ENCODE measurements around the gene SYTL3.

Gene SYTL3

DNA sequence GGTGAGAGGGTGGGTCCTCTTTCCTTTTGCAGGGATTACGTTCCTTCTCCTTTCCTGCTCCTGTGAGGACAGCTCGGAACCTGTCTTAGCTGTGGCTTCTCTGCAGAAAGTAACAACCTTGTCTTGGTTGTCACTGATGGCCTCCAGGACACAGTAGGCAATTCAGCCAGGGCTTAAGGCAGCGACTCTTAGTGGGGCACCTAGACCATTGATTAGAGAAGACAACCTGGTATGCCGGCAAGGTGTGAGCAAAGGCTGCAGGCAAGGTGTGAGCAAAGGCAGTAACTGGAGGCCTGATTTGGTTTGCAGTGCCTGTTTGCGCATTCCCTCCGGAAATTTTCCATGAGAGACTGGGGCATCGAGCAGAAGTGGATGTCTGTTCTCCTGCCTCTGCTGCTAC, 42.9 kb upstream of the SYTL3 start:
- DNase-seq: no peak
- Histone ChIP-seq H3K4me3 (ENCODE audit: low read depth, low read length) (no peak overlapping the region), H3K36me3 (replicated peaks) (peaks cover 52% of the 10 kb centered on the region), H3K27me3 (replicated peaks) (no peaks in the 10 kb centered on the region), H3K27ac (no peak overlapping the region)
- TF ChIP-seq, protein P1, sequence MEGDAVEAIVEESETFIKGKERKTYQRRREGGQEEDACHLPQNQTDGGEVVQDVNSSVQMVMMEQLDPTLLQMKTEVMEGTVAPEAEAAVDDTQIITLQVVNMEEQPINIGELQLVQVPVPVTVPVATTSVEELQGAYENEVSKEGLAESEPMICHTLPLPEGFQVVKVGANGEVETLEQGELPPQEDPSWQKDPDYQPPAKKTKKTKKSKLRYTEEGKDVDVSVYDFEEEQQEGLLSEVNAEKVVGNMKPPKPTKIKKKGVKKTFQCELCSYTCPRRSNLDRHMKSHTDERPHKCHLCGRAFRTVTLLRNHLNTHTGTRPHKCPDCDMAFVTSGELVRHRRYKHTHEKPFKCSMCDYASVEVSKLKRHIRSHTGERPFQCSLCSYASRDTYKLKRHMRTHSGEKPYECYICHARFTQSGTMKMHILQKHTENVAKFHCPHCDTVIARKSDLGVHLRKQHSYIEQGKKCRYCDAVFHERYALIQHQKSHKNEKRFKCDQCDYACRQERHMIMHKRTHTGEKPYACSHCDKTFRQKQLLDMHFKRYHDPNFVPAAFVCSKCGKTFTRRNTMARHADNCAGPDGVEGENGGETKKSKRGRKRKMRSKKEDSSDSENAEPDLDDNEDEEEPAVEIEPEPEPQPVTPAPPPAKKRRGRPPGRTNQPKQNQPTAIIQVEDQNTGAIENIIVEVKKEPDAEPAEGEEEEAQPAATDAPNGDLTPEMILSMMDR (IDR thresholded peaks at IDR 0.05; ENCODE audit: low read depth, low read length, missing control alignments): no peak
- in situ Hi-C loops (cut with HindIII; ENCODE audit: low pct_ligation_motif_present, low sequenced_read_pairs): no loop called here

DNA sequence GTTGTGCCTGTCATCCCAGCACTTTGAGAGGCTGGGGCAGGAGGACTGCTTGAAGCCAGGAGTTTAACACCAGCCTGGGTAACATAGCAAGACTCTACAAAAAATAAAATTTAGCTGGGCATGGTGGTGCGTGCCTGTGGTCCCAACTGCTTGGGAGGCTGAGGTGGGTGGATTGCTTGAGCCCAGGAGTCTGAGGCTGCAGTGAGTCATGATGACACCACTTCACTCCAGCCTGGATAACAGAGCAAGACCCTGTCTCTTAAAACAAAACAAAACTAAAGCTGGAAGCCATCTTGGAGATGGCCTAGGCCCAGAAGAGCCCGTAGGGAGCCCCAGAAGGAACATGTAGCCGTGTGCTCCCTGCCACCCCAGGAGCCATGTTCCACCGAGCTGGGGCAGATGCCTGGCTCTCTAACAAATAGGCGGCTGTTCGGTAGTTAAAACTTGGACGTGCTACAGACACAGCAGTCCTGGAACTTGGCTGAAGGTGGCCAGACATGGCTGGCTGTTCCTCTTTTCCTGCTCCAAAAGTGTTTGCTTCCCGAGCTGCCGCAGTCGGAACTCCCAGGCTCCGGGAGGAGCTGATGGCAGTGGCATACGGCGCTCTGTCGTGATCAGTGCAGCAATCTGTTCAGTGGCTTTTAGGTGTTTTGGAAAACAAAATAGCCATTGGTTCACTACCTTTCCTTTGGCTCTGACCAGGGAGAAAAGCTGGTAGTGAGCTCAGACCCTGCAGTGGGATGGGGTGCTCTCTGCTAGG, 42.3 kb upstream of the SYTL3 start:
- Histone ChIP-seq H3K27ac (no peak overlapping the region), H3K36me3 (replicated peaks) (peaks cover 52% of the 10 kb centered on the region), H3K4me3 (ENCODE audit: low read depth, low read length) (no peak overlapping the region), H3K27me3 (replicated peaks) (no peaks in the 10 kb centered on the region)
- peak; percentile 11 for DNase-seq
- in situ Hi-C loops (cut with HindIII; ENCODE audit: low pct_ligation_motif_present, low sequenced_read_pairs): no loop called here
- TF ChIP-seq, protein P1 (IDR thresholded peaks at IDR 0.05; ENCODE audit: low read depth, low read length, missing control alignments): no peak

DNA sequence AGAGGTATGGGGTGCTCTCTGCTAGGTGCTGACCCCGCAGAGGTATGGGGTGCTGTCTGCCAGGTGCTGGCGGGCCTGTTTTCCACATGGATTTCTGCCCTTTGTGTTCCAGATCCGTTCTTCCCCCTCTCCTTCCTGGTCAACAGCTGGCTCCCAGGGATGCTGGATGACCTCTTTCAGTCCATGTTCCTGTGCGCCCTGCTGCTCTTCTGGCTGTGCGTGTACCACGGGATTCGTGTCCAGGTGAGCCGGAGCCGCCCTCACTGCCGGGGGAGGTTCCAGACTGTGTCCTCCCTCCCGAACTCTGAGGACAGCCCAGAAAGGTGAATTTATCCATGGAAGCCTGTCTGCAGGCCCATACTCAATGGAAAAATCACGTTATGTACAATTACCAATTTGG, 41.6 kb upstream of the SYTL3 start:
- Histone ChIP-seq H3K27me3 (replicated peaks) (no peaks in the 10 kb centered on the region), H3K27ac (no peak overlapping the region), H3K36me3 (replicated peaks) (peaks cover 52% of the 10 kb centered on the region), H3K4me3 (ENCODE audit: low read depth, low read length) (no peak overlapping the region)
- TF ChIP-seq, protein P1 (IDR thresholded peaks at IDR 0.05; ENCODE audit: low read depth, low read length, missing control alignments): no peak
- in situ Hi-C loops (cut with HindIII; ENCODE audit: low pct_ligation_motif_present, low sequenced_read_pairs): no loop called here
- DNase-seq: no peak

DNA sequence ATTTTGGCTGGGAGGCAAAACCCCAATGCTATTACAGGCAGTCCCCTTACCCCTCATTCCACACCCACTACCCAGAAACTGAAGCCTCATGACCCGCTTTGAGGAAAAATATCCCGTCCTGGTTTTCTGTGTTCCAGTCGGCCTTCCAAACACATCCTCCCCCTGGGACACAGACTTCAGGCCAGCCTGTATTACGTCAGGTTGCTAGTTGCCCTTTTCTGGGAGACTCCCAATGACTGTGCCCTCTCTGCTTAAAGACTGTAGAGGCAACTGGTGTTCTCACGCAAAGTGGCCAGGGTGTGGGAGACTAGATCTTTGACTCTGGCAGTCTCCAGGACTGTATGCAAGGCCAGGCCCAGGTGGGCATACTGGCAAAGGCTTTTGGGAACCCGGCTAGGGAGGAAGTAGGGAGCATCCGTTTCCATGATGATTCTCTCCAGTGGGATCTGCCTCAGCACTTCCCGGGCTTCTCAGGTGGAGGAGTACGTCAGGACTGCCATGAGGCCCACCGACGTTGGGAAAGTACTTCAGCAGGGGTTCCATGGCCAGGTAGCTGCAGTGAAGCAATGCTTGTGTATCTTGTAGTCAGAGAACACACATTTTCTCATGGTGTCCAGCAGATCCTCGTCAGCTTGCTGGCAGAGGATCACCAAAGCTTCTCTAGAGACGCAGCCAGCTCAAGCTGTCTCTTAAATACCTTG, 40.2 kb upstream of the SYTL3 start:
- TF ChIP-seq, protein P1 (IDR thresholded peaks at IDR 0.05; ENCODE audit: low read depth, low read length, missing control alignments): no peak
- H3K4me3 ChIP-seq (ENCODE audit: low read depth, low read length): no peak overlapping the region
- H3K27me3 ChIP-seq (replicated peaks): no peaks in the 10 kb centered on the region
- in situ Hi-C loops (cut with HindIII; ENCODE audit: low pct_ligation_motif_present, low sequenced_read_pairs): no loop called here
- peaks cover 52% of the 10 kb centered on the region for H3K36me3 ChIP-seq (replicated peaks)
- DNase-seq: no peak
- no peak overlapping the region for H3K27ac ChIP-seq

DNA sequence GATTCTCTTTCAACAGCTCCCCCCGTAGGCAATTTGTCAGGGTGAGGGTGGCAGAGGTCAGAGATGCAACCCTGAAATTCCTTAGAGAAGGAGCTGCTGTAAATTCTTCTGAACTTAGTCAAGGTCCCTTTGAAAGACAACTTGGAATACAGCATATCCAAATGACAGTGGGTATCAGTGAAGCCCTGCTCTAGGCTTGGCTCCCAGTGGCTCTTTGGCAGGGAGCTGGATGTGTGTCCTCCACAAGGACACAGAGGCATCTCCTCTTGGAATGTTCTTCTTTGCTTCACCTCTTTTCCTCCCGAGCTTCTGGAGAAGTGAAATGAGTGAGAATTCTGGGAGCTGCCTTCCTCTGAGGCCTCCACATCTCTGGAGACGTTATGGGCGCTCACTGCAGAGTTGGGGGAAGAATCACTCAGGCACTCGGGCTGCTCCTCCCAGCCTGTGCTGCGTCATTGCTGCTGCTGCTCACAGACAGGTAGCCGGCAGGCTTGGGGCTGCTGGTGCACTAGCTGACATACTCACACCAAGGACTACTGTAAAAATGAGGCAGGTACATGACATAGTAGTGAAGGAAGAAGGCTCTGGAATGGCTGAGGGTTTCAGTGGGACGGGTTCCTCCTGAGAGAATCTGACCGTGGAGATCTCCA, 39.4 kb upstream of the SYTL3 start:
- DNase-seq: no peak
- Histone ChIP-seq H3K4me3 (ENCODE audit: low read depth, low read length) (no peak overlapping the region), H3K27ac (no peak overlapping the region), H3K36me3 (replicated peaks) (peaks cover 52% of the 10 kb centered on the region), H3K27me3 (replicated peaks) (no peaks in the 10 kb centered on the region)
- TF ChIP-seq, protein P1 (IDR thresholded peaks at IDR 0.05; ENCODE audit: low read depth, low read length, missing control alignments): no peak
- in situ Hi-C loops (cut with HindIII; ENCODE audit: low pct_ligation_motif_present, low sequenced_read_pairs): no loop called here
